HG02884 (cell line): Measurements from ENCODE around the gene NUDT13.
"Not testable (repeated sequence)": the region's sequence is repeated elsewhere in the genome, so short reads cannot be mapped to it uniquely, and the experiment has no call there.

ENCODE experiments used
- ATAC-seq: cut with Tn5 transposase; IDR thresholded peaks from one replicate; pipeline ENCODE4 v1.9.1; 2021; ENCODE audit warnings: mild to moderate bottlenecking, moderate library complexity; ENCODE audit not compliant: unreplicated experiment

NUDT13 gene

GRCh38 chr10:73097305-73097670 is 13.0 kb upstream of the NUDT13 start:
- ATAC-seq, result no peak

- ATAC-seq, result no peak
These were observed 11.1 kb upstream of the NUDT13 start for GRCh38 chr10:73099141-73099540.

- ATAC-seq, result no peak
These were observed 4.0 kb upstream of the NUDT13 start for GRCh38 chr10:73106301-73106700.

- not testable (repeated sequence) for ATAC-seq
These were observed 1.0 kb upstream of the NUDT13 start for GRCh38 chr10:73109248-73109652.

GRCh38 chr10:73112032-73112431 is 1.8 kb downstream of the NUDT13 start:
- not testable (repeated sequence) for ATAC-seq

GRCh38 chr10:73113551-73113950 is 3.3 kb downstream of the NUDT13 start:
- ATAC-seq, result no peak

- ATAC-seq, result no peak
These were observed 5.8 kb downstream of the NUDT13 start for GRCh38 chr10:73116017-73116416.

- ATAC-seq, result peak; percentile 72
These were observed 7.9 kb downstream of the NUDT13 start for GRCh38 chr10:73117976-73118743.

GRCh38 chr10:73119457-73119856 is 9.2 kb downstream of the NUDT13 start:
- no peak for ATAC-seq

- ATAC-seq, result no peak
These were observed 9.7 kb downstream of the NUDT13 start for GRCh38 chr10:73119952-73120351.

GRCh38 chr10:73126343-73126742 is 16.1 kb downstream of the NUDT13 start:
- ATAC-seq, result no peak

- ATAC-seq, result no peak
These were observed 21.0 kb downstream of the NUDT13 start for GRCh38 chr10:73131301-73131700.

GRCh38 chr10:73131913-73132686 is 21.8 kb downstream of the NUDT13 start:
- no peak for ATAC-seq

GRCh38 chr10:73134727-73135126 is 24.5 kb downstream of the NUDT13 start:
- no peak for ATAC-seq

- ATAC-seq, result no peak
These were observed 26.4 kb downstream of the NUDT13 start for GRCh38 chr10:73136627-73137026.

GRCh38 chr10:73139251-73139650 is 29.0 kb downstream of the NUDT13 start:
- no peak for ATAC-seq

- ATAC-seq, result no peak
These were observed 31.3 kb downstream of the NUDT13 start for GRCh38 chr10:73141603-73142002.

- not testable (repeated sequence) for ATAC-seq
These were observed 40.6 kb downstream of the NUDT13 start for GRCh38 chr10:73150633-73151413.

- no peak for ATAC-seq
These were observed 41.8 kb downstream of the NUDT13 start for GRCh38 chr10:73152009-73152408.

GRCh38 chr10:73156054-73156453 is 45.8 kb downstream of the NUDT13 start:
- no peak for ATAC-seq

GRCh38 chr10:73159038-73159648 is 48.9 kb downstream of the NUDT13 start:
- ATAC-seq, result no peak
